Lower leg skin (tissue), 4 donors: Measurements from ENCODE around the gene HMGCL. TPM values are rescaled to one million over a fixed set of nuclear protein-coding genes. Genes with fewer than 3 reads are reported as not detected.

Experiments used
- DNase-seq, 2 donors: peaks; one replicate each; pipeline ENCODE4 v3.0.0-alpha.2; 2019; ENCODE audit warnings: low spot score in 2 of 2
- H3K4me3 ChIP-seq: fragments of 200-600 bp; sonication (generic); 2 replicates; pipeline ENCODE4 v1.5.1; 2017; ENCODE audit warnings: mild to moderate bottlenecking, low read depth; ENCODE audit not compliant: poor library complexity, severe bottlenecking
- CTCF ChIP-seq, 3 donors: fragments of 450-650 bp; IDR thresholded peaks; one replicate each; pipeline ENCODE4 v1.5.1; 2016; ENCODE audit warnings: antibody characterized with exemption in 3 of 3, mild to moderate bottlenecking in 3 of 3, moderate library complexity in 2 of 3
- POLR2A ChIP-seq, 2 donors: fragments of 450-650 bp; IDR thresholded peaks; one replicate each; pipeline ENCODE4 v1.6.1; 2016 to 2017; ENCODE audit warnings: antibody characterized with exemption in 2 of 2, mild to moderate bottlenecking in 1 of 2, moderate library complexity in 1 of 2
- WGBS, 2 donors: methylation state at CpG; one replicate each; pipeline ENCODE4 v1.1.5; 2018; 5-methylcytosine and 5-hydroxymethylcytosine counted together
- intact Hi-C: fragments of 100-400 bp; cut with DNase I; formaldehyde crosslinking; loops from one replicate; pipeline ENCODE4 v1.15.0; 2023; ENCODE audit warnings: low total_unique reads
- total RNA-seq, 4 donors: library from RNA; depleted of rRNA; stranded (reverse); fragments of >200 nt; gene quantifications; one replicate each; pipeline ENCODE4 v1.1.0, GENCODE V29; 2016

The HMGCL gene
- total RNA-seq, 4 donors from 2014 or later = 30.9 to 44.9 (median 36.0) TPM

GRCh38 chr1:23817633-23818032 lies 7.6 kb downstream of the HMGCL start:
- no peak overlapping the region for H3K4me3 ChIP-seq
- no peak for DNase-seq
- no peak for TF ChIP-seq CTCF (IDR thresholded peaks at IDR 0.05)
- no peak for TF ChIP-seq POLR2A (IDR thresholded peaks at IDR 0.05)
- intact Hi-C loops = no loop called here
- 91 to 94% methylated on average over 3 of the region's 3 CpGs for WGBS, 2 donors

GRCh38 chr1:23816906-23817305 lies 8.3 kb downstream of the HMGCL start:
- no peak for TF ChIP-seq CTCF (IDR thresholded peaks at IDR 0.05)
- no peak overlapping the region for H3K4me3 ChIP-seq
- intact Hi-C loops = no loop called here
- no peak for DNase-seq

GRCh38 chr1:23816361-23816760 lies 8.9 kb downstream of the HMGCL start:
- WGBS, 2 donors = 87 to 95% methylated on average over 3 of the region's 3 CpGs
- H3K4me3 ChIP-seq = no peak overlapping the region
- DNase-seq = no peak
- intact Hi-C loops = no loop called here
- TF ChIP-seq CTCF (IDR thresholded peaks at IDR 0.05) (no peak), POLR2A (IDR thresholded peaks at IDR 0.05) (no peak)

- TF ChIP-seq CTCF (IDR thresholded peaks at IDR 0.05) (no peak), POLR2A (IDR thresholded peaks at IDR 0.05) (no peak)
- H3K4me3 ChIP-seq = no peak overlapping the region
- DNase-seq = no peak
- WGBS, 2 donors = 93 to 98% methylated on average over 4 of the region's 4 CpGs
- intact Hi-C loops = no loop called here
Measured at GRCh38 chr1:23814016-23814415, 11.2 kb downstream of the HMGCL start.

- 63 to 73% methylated on average over 3 of the region's 3 CpGs for WGBS, 2 donors
- TF ChIP-seq POLR2A (IDR thresholded peaks at IDR 0.05) (no peak), CTCF (IDR thresholded peaks at IDR 0.05) (no peak)
- H3K4me3 ChIP-seq = no peak overlapping the region
- intact Hi-C loops = no loop called here
- DNase-seq = no peak
Measured at GRCh38 chr1:23810818-23811540, 14.2 kb downstream of the HMGCL start.

- WGBS, 2 donors = 34 to 41% methylated on average over 6 of the region's 6 CpGs
- no peak for DNase-seq
- intact Hi-C loops = no loop called here
- no peak overlapping the region for H3K4me3 ChIP-seq
- TF ChIP-seq POLR2A (IDR thresholded peaks at IDR 0.05) (no peak), CTCF (IDR thresholded peaks at IDR 0.05) (no peak)
Measured at GRCh38 chr1:23809751-23810171, 15.5 kb downstream of the HMGCL start.
